PC-3 (cell line): ENCODE results near the gene KIR3DL2.

Source experiments
- CTCF ChIP-seq: fragments of 300-600 bp; sonication (generic); conservative IDR thresholded peaks from 2 replicates; pipeline ENCODE4 v1.5.1; 2017; ENCODE audit warnings: antibody characterized with exemption, low read depth, mild to moderate bottlenecking, low read length
- EZH2 ChIP-seq: fragments of 300-600 bp; sonication (generic); IDR thresholded peaks from one replicate; pipeline ENCODE4 v1.6.1; 2017; ENCODE audit warnings: antibody characterized with exemption, mild to moderate bottlenecking, low read length; ENCODE audit not compliant: unreplicated experiment
- EZH2phosphoT487 ChIP-seq: fragments of 300-600 bp; sonication (generic); IDR thresholded peaks from 2 replicates; pipeline ENCODE4 v1.6.1; 2018; ENCODE audit warnings: mild to moderate bottlenecking, antibody characterized with exemption, low read length, borderline replicate concordance

- TF ChIP-seq CTCF (no peak), EZH2 (no peak), EZH2phosphoT487 (no peak)
These were observed 55.2 kb downstream of the KIR3DL2 start for GRCh38 chr19:54905421-54905802.
